HG02973 (cell line): Measurements from ENCODE around the gene BPIFB6.

ENCODE experiments used
- ATAC-seq: cut with Tn5 transposase; IDR thresholded peaks from one replicate; pipeline ENCODE4 v1.9.1; 2021; ENCODE audit warnings: moderate library complexity; ENCODE audit not compliant: unreplicated experiment

BPIFB6 gene

GRCh38 chr20:33015700-33016580 lies 15.5 kb upstream of the BPIFB6 start:
- no peak for ATAC-seq

- no peak for ATAC-seq
These were observed 14.8 kb upstream of the BPIFB6 start for GRCh38 chr20:33016581-33017109.

DNA sequence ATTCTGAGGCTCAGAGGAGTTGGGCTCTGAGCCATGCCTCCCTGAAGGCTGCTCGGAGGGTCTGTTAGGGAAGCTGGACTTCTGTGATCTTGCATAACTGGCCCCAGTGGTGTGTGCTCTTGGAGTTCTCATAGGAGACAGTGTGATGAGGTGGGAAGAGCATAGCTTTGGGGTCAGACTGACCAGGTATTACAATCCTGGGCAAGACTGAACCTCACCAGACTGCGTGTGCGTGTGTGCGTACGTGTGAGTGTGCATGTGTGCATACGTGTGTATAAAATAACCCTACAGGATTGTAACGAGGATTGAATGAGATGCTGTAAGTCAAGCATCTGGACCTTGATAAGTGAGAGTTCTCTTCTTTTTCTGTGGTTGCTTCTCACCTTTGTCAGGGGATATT lies 13.9 kb upstream of the BPIFB6 start:
- ATAC-seq, result no peak

DNA sequence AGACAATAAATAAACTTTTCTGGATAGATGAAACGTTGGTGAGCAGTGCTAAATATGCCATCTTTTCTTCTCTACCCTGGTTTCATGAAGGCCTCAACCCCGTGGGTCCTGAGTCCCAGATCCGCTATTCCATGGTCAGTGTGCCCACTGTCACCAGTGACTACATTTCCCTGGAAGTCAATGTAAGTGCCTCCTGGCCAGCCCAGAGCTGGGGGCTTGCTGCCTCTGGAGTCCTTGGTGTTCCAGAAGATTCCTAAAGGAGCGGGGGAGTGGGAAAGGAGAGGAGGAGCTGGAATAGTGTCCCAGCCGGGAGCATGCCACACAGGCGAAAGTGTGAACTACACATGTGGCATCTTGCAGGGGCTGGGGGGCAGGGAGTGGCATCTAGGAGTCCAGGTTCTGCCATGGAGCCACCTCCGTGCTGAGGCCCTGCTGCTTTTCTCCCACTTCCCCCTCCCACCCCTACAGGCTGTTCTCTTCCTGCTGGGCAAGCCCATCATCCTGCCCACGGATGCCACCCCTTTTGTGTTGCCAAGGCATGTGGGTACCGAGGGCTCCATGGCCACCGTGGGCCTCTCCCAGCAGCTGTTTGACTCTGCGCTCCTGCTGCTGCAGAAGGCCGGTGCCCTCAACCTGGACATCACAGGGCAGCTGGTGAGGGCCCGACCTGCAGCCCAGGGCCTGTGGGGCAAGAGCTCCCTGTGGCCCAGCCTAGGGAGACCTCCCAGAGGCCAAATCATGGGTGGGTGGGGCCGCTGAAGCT lies 13.1 kb upstream of the BPIFB6 start:
- ATAC-seq, result no peak

DNA sequence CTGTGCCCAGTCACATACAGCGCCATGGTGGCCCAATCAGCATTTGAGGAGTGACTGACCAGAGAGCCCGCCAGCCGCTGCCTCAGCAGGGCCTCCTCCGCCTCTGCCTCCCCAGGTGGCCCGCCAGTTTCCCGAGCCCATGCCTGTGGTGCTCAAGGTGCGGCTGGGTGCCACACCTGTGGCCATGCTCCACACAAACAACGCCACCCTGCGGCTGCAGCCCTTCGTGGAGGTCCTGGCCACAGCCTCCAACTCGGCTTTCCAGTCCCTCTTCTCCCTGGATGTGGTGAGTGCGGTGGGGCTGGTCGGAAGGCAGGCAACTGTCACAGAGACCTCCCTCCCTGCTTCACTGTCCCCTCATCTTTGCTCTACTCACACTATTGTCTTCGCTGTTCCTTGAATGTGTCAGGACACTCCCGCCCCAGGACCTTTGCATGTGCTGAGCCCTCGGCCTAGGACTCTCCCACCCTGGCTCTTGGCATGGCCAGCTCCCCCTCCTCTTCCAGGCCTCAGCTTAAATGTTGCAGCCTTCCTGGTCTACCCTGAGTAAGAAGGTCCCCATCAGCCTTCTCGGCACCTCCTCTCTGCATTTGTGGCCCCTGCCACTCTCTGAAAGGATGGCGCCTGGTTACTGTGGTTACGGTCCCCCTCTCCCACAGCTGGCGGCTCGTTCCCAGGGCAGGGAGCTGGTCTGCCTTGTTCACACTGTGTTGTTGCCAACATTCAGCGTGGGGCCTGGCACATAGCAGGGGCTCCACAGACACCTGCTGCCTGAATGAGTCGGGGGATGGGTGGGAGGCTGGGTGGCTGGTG lies 11.8 kb upstream of the BPIFB6 start:
- ATAC-seq, result no peak

DNA sequence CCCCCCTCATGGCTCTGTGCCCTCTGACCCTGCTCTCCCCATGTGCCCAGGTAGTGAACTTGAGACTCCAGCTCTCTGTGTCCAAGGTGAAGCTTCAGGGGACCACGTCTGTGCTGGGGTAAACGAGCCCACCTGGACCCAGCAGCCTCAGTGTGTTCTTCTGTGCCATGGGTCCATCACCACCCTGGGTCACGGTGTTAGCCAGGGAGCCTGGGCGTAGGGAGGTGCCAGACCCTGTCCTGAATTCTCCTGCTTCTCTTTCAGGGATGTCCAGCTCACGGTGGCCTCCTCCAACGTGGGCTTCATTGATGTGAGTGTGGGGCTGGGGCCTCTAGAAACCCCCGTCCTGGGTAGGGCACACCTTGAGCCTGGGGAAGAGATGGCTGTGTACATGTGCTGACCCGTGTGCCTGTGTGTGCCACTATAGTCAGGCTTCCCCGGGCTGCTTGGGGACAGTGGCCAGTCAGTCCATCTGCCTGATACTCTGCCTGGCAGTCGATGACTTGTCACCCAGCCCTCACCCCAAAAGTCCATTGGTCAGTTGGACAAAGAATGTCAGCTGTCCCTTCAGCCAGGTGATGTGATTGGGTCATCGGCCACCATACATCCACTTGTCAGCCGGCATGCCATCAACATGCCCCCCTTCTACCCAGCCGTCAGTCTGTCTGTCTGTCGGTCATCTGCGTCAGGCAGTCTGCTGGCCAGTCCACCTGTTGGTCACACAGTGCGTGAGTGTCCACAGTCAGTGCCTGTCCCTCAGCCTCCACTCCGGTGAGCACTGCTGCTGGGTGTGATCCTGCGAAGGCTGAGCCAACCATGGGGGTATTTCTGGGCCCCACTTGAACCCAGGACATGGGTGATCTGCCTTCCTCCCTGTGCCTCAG lies 10.9 kb upstream of the BPIFB6 start:
- ATAC-seq, result no peak

DNA sequence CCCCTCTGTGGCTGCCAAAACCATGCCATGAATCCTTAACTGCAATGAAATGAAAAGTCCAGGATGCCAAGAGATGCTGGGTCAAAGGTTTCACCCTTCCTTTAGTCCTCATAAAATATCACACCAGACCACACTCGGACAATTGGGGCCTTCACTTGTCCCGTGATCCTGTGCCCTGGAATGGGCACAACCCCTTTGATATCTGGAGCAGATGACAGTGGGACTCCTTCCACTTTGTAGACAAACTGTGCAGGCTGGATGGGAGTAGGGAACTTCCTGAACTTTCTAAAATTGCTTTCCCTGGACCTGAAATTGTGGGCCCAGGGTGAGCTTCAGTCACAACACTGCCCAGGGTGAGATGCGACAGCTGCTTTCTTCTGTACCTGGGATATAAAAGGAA lies 9.6 kb upstream of the BPIFB6 start:
- ATAC-seq, result no peak

- ATAC-seq, result no peak
These were observed 9.2 kb upstream of the BPIFB6 start for GRCh38 chr20:33022289-33022688.

DNA sequence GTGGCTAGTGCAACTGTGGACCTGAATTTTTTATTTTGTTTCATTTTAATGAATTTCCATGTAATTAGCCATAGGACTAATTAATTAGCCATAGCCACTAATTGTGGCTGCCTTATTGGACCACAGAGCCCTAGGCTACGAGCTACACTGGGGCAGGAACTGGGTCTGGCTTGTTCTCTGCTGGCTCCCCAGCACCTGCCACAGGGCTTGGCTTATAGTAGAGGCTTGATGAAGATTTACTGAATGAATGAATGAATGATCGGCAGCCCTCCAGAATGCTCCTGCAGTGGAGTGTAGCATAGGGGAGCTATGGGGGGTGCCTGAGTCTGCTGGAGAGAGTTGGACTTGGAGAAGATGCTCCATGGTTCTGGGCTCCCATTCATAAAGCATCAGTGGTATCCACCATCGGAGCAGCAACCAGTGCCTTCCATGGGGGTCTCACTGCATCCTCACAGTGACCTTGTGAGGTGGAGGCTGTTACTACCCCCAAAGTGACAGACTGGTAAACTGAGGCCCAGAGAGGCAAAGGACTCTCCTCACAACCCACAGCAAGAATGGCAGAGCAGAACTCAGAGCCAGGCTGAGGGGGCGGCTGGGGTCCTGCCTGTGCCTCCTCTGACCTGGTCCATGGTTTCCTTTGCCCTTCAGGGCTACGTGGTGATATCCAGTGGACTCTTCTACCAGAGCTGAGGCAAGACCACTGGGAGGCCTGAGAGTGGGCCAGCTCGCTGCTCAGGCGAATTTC lies 8.6 kb upstream of the BPIFB6 start:
- ATAC-seq, result no peak

DNA sequence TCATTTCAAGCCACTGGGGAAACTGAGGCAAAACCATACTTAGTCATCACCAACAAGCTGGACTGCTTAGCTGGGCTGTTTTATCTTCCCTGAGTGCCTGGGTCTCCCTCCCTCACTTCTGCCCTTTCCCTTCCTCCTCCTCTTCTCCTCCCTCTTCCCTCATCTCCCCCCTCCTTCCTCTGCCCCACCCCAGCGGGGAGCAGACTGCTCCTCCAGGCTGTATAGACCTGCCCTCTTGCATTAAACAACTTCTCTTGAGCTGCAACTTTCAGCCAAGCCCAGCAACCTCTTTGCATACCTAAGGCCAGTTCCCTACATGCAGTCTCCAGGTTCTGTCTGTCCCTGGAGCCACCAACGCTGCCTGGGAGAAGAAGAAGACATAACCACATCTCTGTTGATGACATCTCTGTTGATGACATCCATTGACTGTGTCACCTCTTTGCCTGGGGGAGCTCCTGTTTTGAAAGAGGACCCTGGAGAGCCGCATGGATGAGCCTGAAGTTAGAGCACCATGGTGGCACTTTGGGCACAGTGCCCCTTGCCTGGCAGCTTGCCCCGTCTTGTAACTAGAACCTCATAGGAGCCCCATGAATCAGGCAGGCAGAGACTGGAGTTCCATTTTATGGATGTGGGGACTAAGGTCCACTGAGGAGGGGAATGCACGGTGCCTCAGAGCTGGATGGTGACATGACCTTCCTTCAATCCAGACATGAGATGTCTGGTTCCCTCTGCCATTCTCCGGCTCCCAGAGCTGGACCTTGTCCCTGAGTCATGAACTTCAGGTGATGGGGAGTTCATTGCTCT lies 7.8 kb upstream of the BPIFB6 start:
- no peak for ATAC-seq

DNA sequence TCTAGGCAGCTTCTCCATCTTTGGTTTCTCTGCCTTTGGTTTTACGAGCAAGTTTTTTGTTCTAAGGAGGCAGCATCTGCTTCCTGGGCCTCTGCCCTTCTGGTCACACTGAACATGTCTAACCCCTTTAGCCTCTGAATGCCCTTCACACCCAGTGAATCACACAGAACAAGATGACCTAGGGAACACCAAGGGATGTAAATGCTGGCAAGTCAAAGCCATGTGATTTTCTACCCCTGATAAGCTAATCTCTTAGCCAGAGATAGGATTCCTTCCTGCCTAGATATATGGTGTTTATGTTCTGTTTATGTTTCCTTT lies 7.2 kb upstream of the BPIFB6 start:
- ATAC-seq, result no peak

GRCh38 chr20:33024609-33025317 lies 6.7 kb upstream of the BPIFB6 start:
- ATAC-seq, result no peak

DNA sequence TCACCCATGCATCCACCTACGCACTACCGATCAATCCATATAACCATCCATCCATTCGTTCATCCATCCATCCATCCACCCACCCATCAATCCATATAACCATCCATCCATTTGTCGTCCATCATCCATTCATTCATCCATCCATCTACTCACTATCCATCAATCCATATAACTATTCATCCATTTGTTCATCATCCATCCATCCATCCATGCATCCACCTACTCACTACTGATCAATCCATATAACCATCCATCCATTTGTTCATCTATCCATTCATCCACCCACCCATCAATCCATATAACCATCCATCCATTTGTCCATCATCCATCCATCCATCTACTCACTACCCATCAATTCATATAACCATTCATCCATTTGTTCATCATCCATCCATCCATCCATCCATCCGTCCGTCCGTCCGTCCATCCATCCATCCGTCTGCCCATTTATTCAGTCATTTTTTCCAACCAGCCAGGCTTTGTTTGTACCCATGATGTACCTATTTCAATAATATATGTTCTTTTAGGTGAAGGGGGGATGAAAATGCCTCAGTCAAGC lies 6.1 kb upstream of the BPIFB6 start:
- ATAC-seq, result no peak

GRCh38 chr20:33026072-33026778 lies 5.2 kb upstream of the BPIFB6 start:
- ATAC-seq, result no peak

DNA sequence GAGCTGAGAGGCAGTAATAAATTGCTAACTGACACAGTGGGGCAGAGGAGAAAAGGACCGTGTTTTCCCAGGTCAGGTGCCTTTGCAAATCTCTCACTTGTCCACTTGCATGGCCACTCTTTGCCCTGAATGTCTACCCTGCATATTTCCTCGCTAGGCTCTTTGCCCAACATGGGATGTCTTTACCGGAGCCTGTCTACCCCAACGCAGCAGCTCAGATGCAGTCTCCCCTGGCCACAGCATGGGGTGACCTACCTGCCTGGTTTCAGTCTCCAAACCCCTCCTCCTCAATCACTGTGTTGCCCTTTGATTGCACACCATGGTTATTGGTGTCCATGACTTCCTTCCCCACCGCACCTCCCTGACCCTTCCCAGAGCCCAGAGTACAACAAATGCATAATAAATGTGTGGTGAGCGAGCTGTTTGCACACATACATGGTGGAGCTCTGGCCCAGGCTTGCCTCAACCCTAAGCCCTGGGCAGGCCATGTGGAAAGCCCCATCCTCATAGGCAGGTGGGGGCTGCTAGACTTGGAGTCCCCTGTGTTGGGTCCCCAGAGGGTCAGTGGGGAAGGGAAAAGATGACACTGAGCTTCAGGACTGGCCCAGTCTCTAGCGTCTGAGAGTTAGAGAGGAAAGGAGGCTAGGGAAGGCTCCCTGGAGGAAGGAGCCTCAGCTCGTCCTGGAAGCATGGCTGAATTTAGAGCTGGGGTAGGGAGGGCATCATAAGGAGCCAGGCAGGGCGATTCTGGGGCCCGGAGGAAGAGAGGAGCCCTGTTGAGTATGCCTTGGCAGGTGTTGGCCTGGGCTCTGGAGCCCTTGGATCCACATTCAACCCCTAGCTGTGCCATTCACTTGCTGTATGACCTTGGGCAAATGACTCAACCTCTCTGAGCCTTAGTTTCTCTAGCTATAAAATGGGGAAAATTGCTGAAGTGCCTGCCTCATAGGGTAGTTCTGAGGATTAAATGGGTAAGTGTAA lies 4.4 kb upstream of the BPIFB6 start:
- no peak for ATAC-seq
